SK-N-SH treated with all-trans-retinoic acid at 6 μM for 48 hours (cell line): ENCODE data around the gene ISOC2.

Experiments
- ATAC-seq: fragments of 200-7000 bp; cut with Tn5 transposase; 3 replicates; pipeline ENCODE4 v1.9.1; 2020; ENCODE audit warnings: mild to moderate bottlenecking, moderate library complexity
- BACH2 ChIP-seq: fragments of 250-450 bp; sonication (Bioruptor Pico); IDR thresholded peaks from 2 replicates; pipeline ENCODE4 v1.9.0; 2021; ENCODE audit warnings: mild to moderate bottlenecking, borderline replicate concordance
- CSDC2 ChIP-seq: fragments of 250-450 bp; sonication (Bioruptor Pico); IDR thresholded peaks from 2 replicates; pipeline ENCODE4 v1.5.0; 2020; ENCODE audit warnings: mild to moderate bottlenecking, moderate library complexity
- GLIS3 ChIP-seq: fragments of 250-450 bp; sonication (Bioruptor Pico); IDR thresholded peaks from 2 replicates; pipeline ENCODE4 v1.5.0; 2020; ENCODE audit warnings: mild to moderate bottlenecking, moderate library complexity
- ISL1 ChIP-seq: fragments of 250-450 bp; sonication (Bioruptor Pico); IDR thresholded peaks from 2 replicates; pipeline ENCODE4 v2.1.2; 2022; ENCODE audit warnings: mild to moderate bottlenecking, moderate library complexity
- OSR1 ChIP-seq: fragments of 250-450 bp; sonication (Bioruptor Pico); IDR thresholded peaks from 2 replicates; pipeline ENCODE4 v1.8.0; 2022; ENCODE audit warnings: moderate library complexity, mild to moderate bottlenecking, inconsistent platforms
- RARB ChIP-seq: fragments of 250-450 bp; sonication (Bioruptor Pico); IDR thresholded peaks from 2 replicates; pipeline ENCODE4 v1.8.0; 2021; ENCODE audit warnings: mild to moderate bottlenecking, moderate library complexity
- SNAI2 ChIP-seq: fragments of 250-450 bp; sonication (Bioruptor Pico); IDR thresholded peaks from 2 replicates; pipeline ENCODE4 v1.5.0; 2020; ENCODE audit warnings: mild to moderate bottlenecking, moderate library complexity
- TCF4 ChIP-seq: fragments of 250-450 bp; sonication (Bioruptor Pico); IDR thresholded peaks from 2 replicates; pipeline ENCODE4 v1.8.0; 2021; ENCODE audit warnings: mild to moderate bottlenecking, moderate library complexity, borderline replicate concordance
- ZC3H10 ChIP-seq: fragments of 250-450 bp; sonication (Bioruptor Pico); IDR thresholded peaks from 2 replicates; pipeline ENCODE4 v1.5.1; 2021; ENCODE audit warnings: mild to moderate bottlenecking, moderate library complexity
- ZFP3 ChIP-seq: fragments of 250-450 bp; sonication (Bioruptor Pico); IDR thresholded peaks from 2 replicates; pipeline ENCODE4 v1.5.0; 2020; ENCODE audit warnings: mild to moderate bottlenecking, moderate library complexity
- ZFP30 ChIP-seq: fragments of 450-650 bp; formaldehyde crosslinking; IDR thresholded peaks from 2 replicates; pipeline ENCODE4 v1.5.0; 2022; ENCODE audit warnings: mild to moderate bottlenecking, moderate library complexity
- ZNF565 ChIP-seq: fragments of 450-650 bp; formaldehyde crosslinking; conservative IDR thresholded peaks from 2 replicates; pipeline ENCODE4 v1.5.0; 2020; ENCODE audit warnings: low read depth, mild to moderate bottlenecking, moderate library complexity
- ZNF70 ChIP-seq: fragments of 450-650 bp; formaldehyde crosslinking; IDR thresholded peaks from 2 replicates; pipeline ENCODE4 v1.5.0; 2020; ENCODE audit warnings: mild to moderate bottlenecking, moderate library complexity
- ZNF8 ChIP-seq: fragments of 450-650 bp; formaldehyde crosslinking; IDR thresholded peaks from 2 replicates; pipeline ENCODE4 v1.5.0; 2020; ENCODE audit warnings: mild to moderate bottlenecking, moderate library complexity
- TF ChIP-seq, protein P1 (sequence below): fragments of 250-450 bp; sonication (Bioruptor Pico); IDR thresholded peaks from 2 replicates; pipeline ENCODE4 v1.8.0; 2020; ENCODE audit warnings: mild to moderate bottlenecking, moderate library complexity, borderline replicate concordance
- TF ChIP-seq, protein P2 (sequence below): fragments of 250-450 bp; sonication (Bioruptor Pico); IDR thresholded peaks from 2 replicates; pipeline ENCODE4 v1.5.0; 2020; ENCODE audit warnings: mild to moderate bottlenecking, moderate library complexity
- TF ChIP-seq, protein P3 (sequence below): fragments of 250-450 bp; sonication (Bioruptor Pico); IDR thresholded peaks from 2 replicates; pipeline ENCODE4 v1.8.0; 2021; ENCODE audit warnings: low read depth, mild to moderate bottlenecking, moderate library complexity, borderline replicate concordance
- TF ChIP-seq, protein P4 (sequence below): fragments of 250-450 bp; sonication (Bioruptor Pico); IDR thresholded peaks from 2 replicates; pipeline ENCODE4 v1.5.1; 2020; ENCODE audit warnings: low read depth, mild to moderate bottlenecking, moderate library complexity

The ISOC2 gene

DNA sequence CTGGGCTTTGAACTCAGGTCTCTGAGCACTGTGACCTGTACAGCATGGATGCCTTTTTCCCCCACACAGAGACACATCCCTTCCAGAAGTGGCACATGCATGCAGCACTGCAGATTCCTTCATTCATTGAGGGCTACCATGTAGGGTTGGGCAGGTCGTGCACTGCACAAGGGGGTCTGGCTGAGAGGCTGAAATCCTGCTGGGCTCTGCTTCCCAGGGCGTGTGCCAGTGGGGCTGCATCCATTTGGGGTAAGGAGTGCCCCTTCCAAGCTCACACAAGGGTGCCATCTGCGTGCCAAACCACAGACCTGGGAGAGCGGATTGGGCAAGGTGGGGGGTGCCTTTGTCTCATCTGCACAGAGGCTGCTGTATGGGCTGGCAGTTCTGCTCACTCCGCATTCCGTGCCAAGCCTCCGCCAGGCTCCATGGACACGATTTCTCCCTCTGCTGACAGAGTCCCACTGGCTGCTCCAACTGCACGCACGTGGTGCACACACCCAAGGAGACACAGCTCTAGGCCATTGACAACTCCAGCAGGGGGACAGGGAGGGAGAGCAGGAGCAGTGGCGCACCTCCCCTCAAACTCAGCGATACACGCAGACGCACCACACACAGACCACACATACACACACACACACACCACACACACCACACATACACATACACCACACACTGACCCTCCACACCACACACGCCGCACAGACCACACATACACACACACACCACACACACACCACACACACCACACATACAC, 13.8 kb downstream of the ISOC2 start (continued):
- TF ChIP-seq, protein P1, sequence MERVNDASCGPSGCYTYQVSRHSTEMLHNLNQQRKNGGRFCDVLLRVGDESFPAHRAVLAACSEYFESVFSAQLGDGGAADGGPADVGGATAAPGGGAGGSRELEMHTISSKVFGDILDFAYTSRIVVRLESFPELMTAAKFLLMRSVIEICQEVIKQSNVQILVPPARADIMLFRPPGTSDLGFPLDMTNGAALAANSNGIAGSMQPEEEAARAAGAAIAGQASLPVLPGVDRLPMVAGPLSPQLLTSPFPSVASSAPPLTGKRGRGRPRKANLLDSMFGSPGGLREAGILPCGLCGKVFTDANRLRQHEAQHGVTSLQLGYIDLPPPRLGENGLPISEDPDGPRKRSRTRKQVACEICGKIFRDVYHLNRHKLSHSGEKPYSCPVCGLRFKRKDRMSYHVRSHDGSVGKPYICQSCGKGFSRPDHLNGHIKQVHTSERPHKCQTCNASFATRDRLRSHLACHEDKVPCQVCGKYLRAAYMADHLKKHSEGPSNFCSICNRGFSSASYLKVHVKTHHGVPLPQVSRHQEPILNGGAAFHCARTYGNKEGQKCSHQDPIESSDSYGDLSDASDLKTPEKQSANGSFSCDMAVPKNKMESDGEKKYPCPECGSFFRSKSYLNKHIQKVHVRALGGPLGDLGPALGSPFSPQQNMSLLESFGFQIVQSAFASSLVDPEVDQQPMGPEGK (CRISPR knock-in tag): no peak
- TF ChIP-seq OSR1 (no peak), SNAI2 (CRISPR knock-in tag) (no peak), ZC3H10 (CRISPR knock-in tag) (no peak)
- TF ChIP-seq, protein P2, sequence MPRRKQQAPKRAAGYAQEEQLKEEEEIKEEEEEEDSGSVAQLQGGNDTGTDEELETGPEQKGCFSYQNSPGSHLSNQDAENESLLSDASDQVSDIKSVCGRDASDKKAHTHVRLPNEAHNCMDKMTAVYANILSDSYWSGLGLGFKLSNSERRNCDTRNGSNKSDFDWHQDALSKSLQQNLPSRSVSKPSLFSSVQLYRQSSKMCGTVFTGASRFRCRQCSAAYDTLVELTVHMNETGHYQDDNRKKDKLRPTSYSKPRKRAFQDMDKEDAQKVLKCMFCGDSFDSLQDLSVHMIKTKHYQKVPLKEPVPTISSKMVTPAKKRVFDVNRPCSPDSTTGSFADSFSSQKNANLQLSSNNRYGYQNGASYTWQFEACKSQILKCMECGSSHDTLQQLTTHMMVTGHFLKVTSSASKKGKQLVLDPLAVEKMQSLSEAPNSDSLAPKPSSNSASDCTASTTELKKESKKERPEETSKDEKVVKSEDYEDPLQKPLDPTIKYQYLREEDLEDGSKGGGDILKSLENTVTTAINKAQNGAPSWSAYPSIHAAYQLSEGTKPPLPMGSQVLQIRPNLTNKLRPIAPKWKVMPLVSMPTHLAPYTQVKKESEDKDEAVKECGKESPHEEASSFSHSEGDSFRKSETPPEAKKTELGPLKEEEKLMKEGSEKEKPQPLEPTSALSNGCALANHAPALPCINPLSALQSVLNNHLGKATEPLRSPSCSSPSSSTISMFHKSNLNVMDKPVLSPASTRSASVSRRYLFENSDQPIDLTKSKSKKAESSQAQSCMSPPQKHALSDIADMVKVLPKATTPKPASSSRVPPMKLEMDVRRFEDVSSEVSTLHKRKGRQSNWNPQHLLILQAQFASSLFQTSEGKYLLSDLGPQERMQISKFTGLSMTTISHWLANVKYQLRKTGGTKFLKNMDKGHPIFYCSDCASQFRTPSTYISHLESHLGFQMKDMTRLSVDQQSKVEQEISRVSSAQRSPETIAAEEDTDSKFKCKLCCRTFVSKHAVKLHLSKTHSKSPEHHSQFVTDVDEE (CRISPR knock-in tag): no peak
- TF ChIP-seq, protein P3, sequence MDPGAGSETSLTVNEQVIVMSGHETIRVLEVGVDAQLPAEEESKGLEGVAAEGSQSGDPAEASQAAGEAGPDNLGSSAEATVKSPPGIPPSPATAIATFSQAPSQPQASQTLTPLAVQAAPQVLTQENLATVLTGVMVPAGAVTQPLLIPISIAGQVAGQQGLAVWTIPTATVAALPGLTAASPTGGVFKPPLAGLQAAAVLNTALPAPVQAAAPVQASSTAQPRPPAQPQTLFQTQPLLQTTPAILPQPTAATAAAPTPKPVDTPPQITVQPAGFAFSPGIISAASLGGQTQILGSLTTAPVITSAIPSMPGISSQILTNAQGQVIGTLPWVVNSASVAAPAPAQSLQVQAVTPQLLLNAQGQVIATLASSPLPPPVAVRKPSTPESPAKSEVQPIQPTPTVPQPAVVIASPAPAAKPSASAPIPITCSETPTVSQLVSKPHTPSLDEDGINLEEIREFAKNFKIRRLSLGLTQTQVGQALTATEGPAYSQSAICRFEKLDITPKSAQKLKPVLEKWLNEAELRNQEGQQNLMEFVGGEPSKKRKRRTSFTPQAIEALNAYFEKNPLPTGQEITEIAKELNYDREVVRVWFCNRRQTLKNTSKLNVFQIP (CRISPR knock-in tag): no peak
- TF ChIP-seq, all 23 proteins: peak for 0

DNA sequence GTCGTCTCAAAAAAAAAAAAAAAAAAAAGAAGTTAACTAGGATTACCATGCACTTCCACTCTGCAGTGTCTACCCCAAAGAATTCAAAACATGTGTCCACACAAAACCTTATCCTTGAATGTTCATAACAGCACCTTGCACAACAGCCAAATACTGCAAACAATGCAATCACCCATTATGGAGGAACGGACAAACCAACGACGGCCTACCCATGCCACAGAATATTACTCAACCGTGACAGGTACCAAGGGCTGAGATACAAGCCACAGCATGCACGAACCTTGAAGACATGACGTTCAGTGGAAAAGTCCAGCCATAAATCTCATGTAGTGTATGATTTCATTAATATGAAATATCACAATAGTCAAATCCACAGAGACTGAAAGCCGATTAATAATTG, 15.4 kb downstream of the ISOC2 start:
- TF ChIP-seq ZFP30 (CRISPR knock-in tag) (no peak), TCF4 (CRISPR knock-in tag) (no peak), ZNF70 (no peak), RARB (CRISPR knock-in tag) (no peak), ZNF565 (CRISPR knock-in tag) (no peak), ZFP3 (no peak), SNAI2 (CRISPR knock-in tag) (no peak), BACH2 (CRISPR knock-in tag) (no peak), ZNF8 (no peak), ISL1 (CRISPR knock-in tag) (no peak)
- TF ChIP-seq, protein P4, sequence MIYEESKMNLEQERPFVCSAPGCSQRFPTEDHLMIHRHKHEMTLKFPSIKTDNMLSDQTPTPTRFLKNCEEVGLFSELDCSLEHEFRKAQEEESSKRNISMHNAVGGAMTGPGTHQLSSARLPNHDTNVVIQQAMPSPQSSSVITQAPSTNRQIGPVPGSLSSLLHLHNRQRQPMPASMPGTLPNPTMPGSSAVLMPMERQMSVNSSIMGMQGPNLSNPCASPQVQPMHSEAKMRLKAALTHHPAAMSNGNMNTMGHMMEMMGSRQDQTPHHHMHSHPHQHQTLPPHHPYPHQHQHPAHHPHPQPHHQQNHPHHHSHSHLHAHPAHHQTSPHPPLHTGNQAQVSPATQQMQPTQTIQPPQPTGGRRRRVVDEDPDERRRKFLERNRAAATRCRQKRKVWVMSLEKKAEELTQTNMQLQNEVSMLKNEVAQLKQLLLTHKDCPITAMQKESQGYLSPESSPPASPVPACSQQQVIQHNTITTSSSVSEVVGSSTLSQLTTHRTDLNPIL: no peak
- TF ChIP-seq, protein P2 (CRISPR knock-in tag): no peak
- no peak for ATAC-seq

DNA sequence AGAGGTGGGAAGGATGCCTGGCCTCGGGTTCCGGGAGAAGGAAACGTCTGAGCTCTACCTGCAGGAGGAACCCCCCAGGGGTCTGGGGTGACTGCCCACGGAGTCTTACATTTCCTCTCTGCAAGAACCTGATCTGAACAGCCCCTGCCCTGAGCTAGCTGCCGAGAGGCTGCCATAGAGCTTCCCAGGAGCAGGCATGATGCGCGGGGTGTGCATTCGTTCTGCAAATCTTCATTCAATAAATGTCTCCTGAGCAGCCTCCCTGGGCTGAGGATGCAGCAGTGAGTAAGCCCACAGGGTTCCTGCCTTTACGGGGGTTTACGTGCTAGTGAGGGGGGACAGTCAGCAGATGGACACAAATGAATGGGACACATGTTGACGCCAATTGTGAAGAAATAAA, 16.8 kb downstream of the ISOC2 start:
- TF ChIP-seq OSR1 (no peak), ZFP3 (no peak), GLIS3 (CRISPR knock-in tag) (no peak), CSDC2 (CRISPR knock-in tag) (no peak)
- TF ChIP-seq, protein P4: no peak
- TF ChIP-seq, protein P2 (CRISPR knock-in tag): no peak
- ATAC-seq: no peak
